B cell (primary cell): ENCODE data around the gene TUT1.

Experiments
- CTCF ChIP-seq: fragments of 200-600 bp; IDR thresholded peaks from one replicate; pipeline ENCODE4 v1.8.0; 2022; ENCODE audit warnings: antibody characterized with exemption, mild to moderate bottlenecking
- EZH2 ChIP-seq: IDR thresholded peaks from 2 replicates; pipeline ENCODE4 v1.6.1; 2012; ENCODE audit warnings: borderline replicate concordance, low read depth, mild to moderate bottlenecking, moderate library complexity, low read length; ENCODE audit not compliant: insufficient read depth, poor library complexity, severe bottlenecking

DNA sequence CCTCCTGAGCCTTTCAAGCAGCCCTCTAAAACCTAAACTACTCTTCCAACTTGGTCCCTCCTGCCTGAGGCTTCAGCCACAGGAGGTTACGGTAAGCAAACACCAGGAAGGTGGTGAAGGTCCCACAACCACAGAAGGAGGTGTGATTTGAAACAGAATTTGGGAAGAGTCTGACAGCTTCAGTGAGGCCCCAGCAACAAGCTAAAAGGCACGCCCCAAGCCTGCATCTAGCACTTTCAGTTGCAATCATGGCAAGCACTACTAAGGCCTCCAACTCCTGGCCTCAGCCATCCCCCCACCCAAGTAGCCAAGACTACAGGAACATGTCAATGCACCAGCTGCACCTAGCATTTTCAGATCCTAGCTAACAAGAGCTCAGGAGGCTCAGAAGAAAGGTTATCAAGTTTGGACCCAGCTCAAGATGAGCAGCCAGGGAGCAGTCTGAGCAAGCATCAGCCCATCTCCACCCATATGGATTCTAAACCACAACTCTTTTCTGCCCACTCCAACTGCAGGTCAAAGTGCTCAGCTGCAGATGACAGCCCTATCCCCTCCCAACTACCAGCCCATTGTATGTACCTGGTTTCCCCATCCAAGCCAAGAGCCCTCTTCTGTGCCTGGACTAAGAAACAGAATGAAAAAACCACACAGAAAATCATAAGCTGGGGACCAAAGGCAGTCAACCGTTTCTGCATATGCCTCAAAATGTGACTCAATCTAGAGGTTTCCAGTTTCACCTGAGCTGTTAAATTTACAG is 34.3 kb downstream of the TUT1 start:
- TF ChIP-seq CTCF (no peak), EZH2 (no peak)
